GM19397 (cell line): ENCODE measurements around the gene SLC2A1.

Source experiments
- ATAC-seq: cut with Tn5 transposase; IDR thresholded peaks from one replicate; pipeline ENCODE4 v1.9.1; 2021; ENCODE audit warnings: mild to moderate bottlenecking, moderate library complexity; ENCODE audit not compliant: unreplicated experiment

Gene SLC2A1

GRCh38 chr1:42958488-42959319 lies at the start of gene SLC2A1:
SLC2A1 (minus strand) TSS chr1:42958868; CDS start chr1:42958651, 217 bp downstream.
- peak; percentile 81 for ATAC-seq

GRCh38 chr1:43007377-43008114 lies 48.9 kb upstream of the SLC2A1 start:
- no peak for ATAC-seq

- ATAC-seq: no peak
These were observed 47.0 kb upstream of the SLC2A1 start for GRCh38 chr1:43005460-43006361.

- ATAC-seq: no peak
These were observed 46.2 kb upstream of the SLC2A1 start for GRCh38 chr1:43004587-43005459.

GRCh38 chr1:43002766-43003165 lies 44.1 kb upstream of the SLC2A1 start:
- no peak for ATAC-seq

- no peak for ATAC-seq
These were observed 43.4 kb upstream of the SLC2A1 start for GRCh38 chr1:43002116-43002515.

GRCh38 chr1:43001434-43001833 lies 42.8 kb upstream of the SLC2A1 start:
- no peak for ATAC-seq

- ATAC-seq: no peak
These were observed 41.6 kb upstream of the SLC2A1 start for GRCh38 chr1:43000271-43000670.

- ATAC-seq: no peak
These were observed 40.6 kb upstream of the SLC2A1 start for GRCh38 chr1:42999308-42999707.

- no peak for ATAC-seq
These were observed 39.7 kb upstream of the SLC2A1 start for GRCh38 chr1:42998386-42998785.

GRCh38 chr1:42996384-42996970 lies 37.8 kb upstream of the SLC2A1 start:
- no peak for ATAC-seq

- ATAC-seq: no peak
These were observed 35.0 kb upstream of the SLC2A1 start for GRCh38 chr1:42993502-42994136.

- ATAC-seq: no peak
These were observed 33.4 kb upstream of the SLC2A1 start for GRCh38 chr1:42992054-42992571.

- ATAC-seq: no peak
These were observed 32.2 kb upstream of the SLC2A1 start for GRCh38 chr1:42990757-42991346.

- ATAC-seq: no peak
These were observed 25.0 kb upstream of the SLC2A1 start for GRCh38 chr1:42983693-42984092.

GRCh38 chr1:42983253-42983652 lies 24.6 kb upstream of the SLC2A1 start:
- no peak for ATAC-seq

GRCh38 chr1:42982641-42983040 lies 24.0 kb upstream of the SLC2A1 start:
- no peak for ATAC-seq

- ATAC-seq: no peak
These were observed 23.2 kb upstream of the SLC2A1 start for GRCh38 chr1:42981871-42982270.
